Measurements from ENCODE around the gene UBE2E2. TPM values are rescaled to one million over a fixed set of nuclear protein-coding genes. Genes with fewer than 3 reads are reported as not detected.

UBE2E2 gene
- total RNA-seq, 1 donor from 2014 or later, result 42.4 TPM

- TF ChIP-seq CTCF (IDR thresholded peaks at IDR 0.05), result peak; percentile 40
- Mint-ChIP-seq H3K27ac (ENCODE audit: unreplicated experiment) (peak overlapping the region; percentile 83), H3K9me3 (ENCODE audit: unreplicated experiment) (peaks cover 8% of the 10 kb centered on the region), H3K4me1 (ENCODE audit: unreplicated experiment) (peaks cover 29% of the 10 kb centered on the region), H3K36me3 (ENCODE audit: unreplicated experiment) (peaks cover 5% of the 10 kb centered on the region), H3K27me3 (ENCODE audit: unreplicated experiment) (no peaks in the 10 kb centered on the region), H3K4me3 (ENCODE audit: unreplicated experiment) (no peak overlapping the region)
- DNase-seq (ENCODE audit: extremely low spot score, unreplicated experiment), result no peak
Observed at GRCh38 chr3:23594894-23595670, 392.0 kb downstream of the UBE2E2 start.

- DNase-seq (ENCODE audit: extremely low spot score, unreplicated experiment), result no peak
- Mint-ChIP-seq H3K9me3 (ENCODE audit: unreplicated experiment) (peaks cover 8% of the 10 kb centered on the region), H3K27ac (ENCODE audit: unreplicated experiment) (peak overlapping the region; percentile 34), H3K36me3 (ENCODE audit: unreplicated experiment) (peaks cover 5% of the 10 kb centered on the region), H3K4me1 (ENCODE audit: unreplicated experiment) (peaks cover 26% of the 10 kb centered on the region), H3K4me3 (ENCODE audit: unreplicated experiment) (no peak overlapping the region), H3K27me3 (ENCODE audit: unreplicated experiment) (no peaks in the 10 kb centered on the region)
- TF ChIP-seq CTCF (IDR thresholded peaks at IDR 0.05), result no peak
Observed at GRCh38 chr3:23595851-23596250, 392.7 kb downstream of the UBE2E2 start.

DNA sequence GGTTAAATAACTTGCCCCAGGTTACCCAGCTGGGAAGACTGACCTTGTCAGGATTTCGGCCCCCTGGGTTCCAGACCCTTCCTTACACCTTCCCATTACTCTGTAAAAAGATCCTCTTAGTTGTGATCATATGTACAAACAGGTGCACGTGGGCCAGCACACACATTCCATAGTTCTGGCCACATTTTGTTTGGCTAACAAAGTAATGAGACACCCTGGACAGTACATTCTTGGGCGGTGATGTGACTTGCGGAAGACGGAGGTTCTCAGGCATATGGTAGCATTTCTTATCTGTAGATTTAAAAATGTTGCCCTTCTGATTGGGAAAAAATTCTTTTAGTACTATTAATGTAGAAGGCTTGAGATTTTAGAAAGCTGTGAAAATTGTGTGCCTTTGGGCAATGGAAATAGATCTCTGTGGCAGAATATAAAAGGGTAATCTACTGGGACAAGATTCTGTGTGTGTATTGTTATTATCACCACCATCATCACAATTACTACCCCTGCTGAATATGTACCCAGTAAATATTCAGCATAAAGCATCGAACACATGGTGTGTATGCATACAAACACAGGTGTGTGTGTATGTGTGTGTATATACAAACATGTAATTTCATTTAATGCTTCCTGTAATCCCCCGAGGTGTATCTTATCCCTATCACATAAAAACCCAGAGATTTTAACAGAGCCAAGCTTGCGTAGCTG is 397.2 kb downstream of the UBE2E2 start:
- Mint-ChIP-seq H3K36me3 (ENCODE audit: unreplicated experiment) (peaks cover 4% of the 10 kb centered on the region), H3K9me3 (ENCODE audit: unreplicated experiment) (peaks cover 8% of the 10 kb centered on the region), H3K27me3 (ENCODE audit: unreplicated experiment) (no peaks in the 10 kb centered on the region), H3K4me3 (ENCODE audit: unreplicated experiment) (no peak overlapping the region), H3K4me1 (ENCODE audit: unreplicated experiment) (peaks cover 18% of the 10 kb centered on the region), H3K27ac (ENCODE audit: unreplicated experiment) (no peak overlapping the region)
- no peak for TF ChIP-seq CTCF (IDR thresholded peaks at IDR 0.05)
- DNase-seq (ENCODE audit: extremely low spot score, unreplicated experiment), result no peak

DNA sequence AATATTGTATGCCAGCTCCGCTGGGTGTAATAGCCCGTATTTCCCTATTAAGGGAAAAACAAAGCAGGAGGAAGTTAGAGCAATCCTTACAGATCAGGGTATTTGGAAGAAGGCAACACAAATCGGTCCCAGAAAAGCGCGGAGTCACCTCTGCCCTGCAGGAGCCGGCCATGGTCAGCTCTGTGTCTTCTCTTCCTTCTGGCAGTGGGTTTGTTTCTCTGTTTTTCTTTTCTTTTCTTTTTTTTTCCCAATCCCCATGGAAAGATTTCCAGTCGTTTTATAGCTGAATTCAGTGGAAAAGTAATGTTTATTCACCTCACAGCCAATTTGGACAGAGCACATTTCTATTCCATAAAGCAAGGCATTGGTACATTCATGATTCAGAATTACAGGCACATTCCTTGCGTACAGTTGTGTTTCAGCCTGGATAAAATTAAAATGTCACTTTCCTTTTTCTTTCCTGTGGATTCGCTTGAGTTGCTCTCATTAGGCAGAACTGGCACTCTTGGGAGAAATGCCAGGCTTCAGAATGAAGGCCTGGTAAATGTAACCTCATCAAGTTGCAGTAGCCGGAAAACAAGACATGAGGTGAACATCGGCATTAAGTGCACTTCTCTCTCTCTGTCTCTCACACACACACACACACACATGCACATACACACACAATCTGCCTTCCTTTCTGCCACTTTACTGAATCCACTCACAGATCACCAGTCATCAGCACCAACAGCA is 398.1 kb downstream of the UBE2E2 start:
- H3K36me3 Mint-ChIP-seq (ENCODE audit: unreplicated experiment), result peaks cover 4% of the 10 kb centered on the region
- H3K4me3 Mint-ChIP-seq (ENCODE audit: unreplicated experiment), result no peak overlapping the region
- H3K9me3 Mint-ChIP-seq (ENCODE audit: unreplicated experiment), result peaks cover 7% of the 10 kb centered on the region
- no peak overlapping the region for H3K27ac Mint-ChIP-seq (ENCODE audit: unreplicated experiment)
- no peak for TF ChIP-seq CTCF (IDR thresholded peaks at IDR 0.05)
- DNase-seq (ENCODE audit: extremely low spot score, unreplicated experiment), result no peak
- H3K27me3 Mint-ChIP-seq (ENCODE audit: unreplicated experiment), result peaks cover 2% of the 10 kb centered on the region
- H3K4me1 Mint-ChIP-seq (ENCODE audit: unreplicated experiment), result peaks cover 14% of the 10 kb centered on the region

DNA sequence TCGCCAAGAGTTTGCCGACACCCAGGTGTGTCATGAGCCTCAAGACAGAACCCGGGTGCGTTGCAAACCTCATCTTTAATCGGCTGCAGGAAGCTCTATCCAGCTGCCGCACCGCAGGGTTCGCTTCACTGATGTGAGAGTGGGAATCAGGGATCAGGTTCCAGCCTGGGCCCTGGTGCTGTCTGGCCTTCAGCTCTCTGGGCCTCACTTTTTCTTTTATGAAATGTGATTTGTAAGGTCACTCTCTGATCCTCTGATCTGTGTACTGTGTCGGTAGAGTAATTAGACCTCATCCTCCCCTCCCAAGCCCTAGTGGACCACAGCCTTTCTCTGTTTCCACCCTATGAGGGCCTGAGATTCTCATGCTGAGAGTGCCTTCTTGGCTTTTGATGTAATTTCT is 399.8 kb downstream of the UBE2E2 start:
- Mint-ChIP-seq H3K27ac (ENCODE audit: unreplicated experiment) (no peak overlapping the region), H3K4me1 (ENCODE audit: unreplicated experiment) (peaks cover 14% of the 10 kb centered on the region), H3K36me3 (ENCODE audit: unreplicated experiment) (no peaks in the 10 kb centered on the region), H3K27me3 (ENCODE audit: unreplicated experiment) (peaks cover 2% of the 10 kb centered on the region), H3K4me3 (ENCODE audit: unreplicated experiment) (no peak overlapping the region), H3K9me3 (ENCODE audit: unreplicated experiment) (no peaks in the 10 kb centered on the region)
- no peak for TF ChIP-seq CTCF (IDR thresholded peaks at IDR 0.05)
- no peak for DNase-seq (ENCODE audit: extremely low spot score, unreplicated experiment)
